Fibroblast of skin of scalp (primary cell): ENCODE measurements around the gene IL17B.
A peak's percentile ranks its signal among the peaks of the same experiment; 100 is the strongest.

Experiments used
- DNase-seq: peaks from one replicate; pipeline ENCODE4 v3.0.0-alpha.2; 2013

The IL17B gene

GRCh38 chr5:149376104-149376503, 3.0 kb downstream of the IL17B start:
- DNase-seq, result no peak

GRCh38 chr5:149375434-149375833, 3.7 kb downstream of the IL17B start:
- no peak for DNase-seq

GRCh38 chr5:149374801-149375200, 4.3 kb downstream of the IL17B start:
- DNase-seq, result no peak

GRCh38 chr5:149374303-149374702, 4.8 kb downstream of the IL17B start:
- DNase-seq, result no peak

GRCh38 chr5:149372932-149373331, 6.2 kb downstream of the IL17B start:
- no peak for DNase-seq

GRCh38 chr5:149372076-149372795, 6.9 kb downstream of the IL17B start:
- peak; percentile 48 for DNase-seq

GRCh38 chr5:149371296-149371962, 7.7 kb downstream of the IL17B start:
- peak; percentile 49 for DNase-seq

- DNase-seq, result no peak
These were observed 8.2 kb downstream of the IL17B start for GRCh38 chr5:149370878-149371277.

- no peak for DNase-seq
These were observed 11.0 kb downstream of the IL17B start for GRCh38 chr5:149367972-149368645.

GRCh38 chr5:149367249-149367971, 11.7 kb downstream of the IL17B start:
- peak; percentile 85 for DNase-seq

GRCh38 chr5:149366169-149366729, 12.8 kb downstream of the IL17B start:
- DNase-seq, result no peak

GRCh38 chr5:149365418-149365817, 13.7 kb downstream of the IL17B start:
- DNase-seq, result no peak

GRCh38 chr5:149364719-149365118, 14.4 kb downstream of the IL17B start:
- no peak for DNase-seq

- no peak for DNase-seq
These were observed 15.2 kb downstream of the IL17B start for GRCh38 chr5:149363936-149364335.

- DNase-seq, result no peak
These were observed 15.7 kb downstream of the IL17B start for GRCh38 chr5:149363358-149363757.

GRCh38 chr5:149362541-149362940, 16.6 kb downstream of the IL17B start:
- DNase-seq, result no peak

- no peak for DNase-seq
These were observed 18.8 kb downstream of the IL17B start for GRCh38 chr5:149360272-149360671.

- DNase-seq, result no peak
These were observed 20.1 kb downstream of the IL17B start for GRCh38 chr5:149358868-149359495.

GRCh38 chr5:149358294-149358651, 20.8 kb downstream of the IL17B start:
- DNase-seq, result no peak

- peak; percentile 94 for DNase-seq
These were observed 21.5 kb downstream of the IL17B start, which contains the start of gene PCYOX1L for GRCh38 chr5:149357370-149358293. TSS of gene PCYOX1L (plus strand) at chr5:149358046. CDS start at chr5:149358069, 23 bp downstream.

- DNase-seq, result no peak
These were observed 22.7 kb downstream of the IL17B start for GRCh38 chr5:149356391-149356790.
